Mammary epithelial cell (primary cell): ENCODE data around the gene LIN9.

Experiments used
- EZH2 ChIP-seq: IDR thresholded peaks from 2 replicates; pipeline ENCODE4 v1.6.1; 2012; ENCODE audit warnings: low read length, inconsistent platforms, borderline replicate concordance
- TF ChIP-seq, protein P1 (sequence below), 2 donors: IDR thresholded peaks in 1 of 2; conservative IDR thresholded peaks in 1 of 2; 2 replicates each; pipeline ENCODE4 v1.5.1; 2011 to 2012; ENCODE audit warnings: inconsistent platforms in 2 of 2, low read length in 2 of 2, mild to moderate bottlenecking in 2 of 2, control low read depth in 1 of 2, low read depth in 1 of 2; ENCODE audit not compliant: insufficient read depth in 1 of 2; ENCODE audit errors: extremely low read depth in 1 of 2

DNA sequence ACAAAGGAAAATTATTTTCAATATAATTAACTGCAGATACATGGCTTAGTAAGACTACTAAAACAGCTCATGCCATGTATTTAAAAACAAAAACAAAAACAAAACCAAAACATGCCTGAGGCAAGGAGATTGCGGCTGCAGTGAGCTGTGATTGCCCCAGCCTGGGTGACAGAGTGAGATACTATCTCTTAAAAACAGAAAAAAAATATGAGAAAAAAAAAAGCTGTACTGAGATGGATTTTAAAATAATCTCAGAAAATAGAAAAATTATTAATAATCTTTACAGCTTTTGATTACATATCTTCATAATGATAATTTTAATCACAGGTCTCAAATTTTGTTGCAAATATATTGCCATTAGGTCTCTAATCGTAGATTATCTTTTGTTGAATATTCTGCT lies 24.0 kb upstream of the LIN9 start:
- TF ChIP-seq, protein P1, sequence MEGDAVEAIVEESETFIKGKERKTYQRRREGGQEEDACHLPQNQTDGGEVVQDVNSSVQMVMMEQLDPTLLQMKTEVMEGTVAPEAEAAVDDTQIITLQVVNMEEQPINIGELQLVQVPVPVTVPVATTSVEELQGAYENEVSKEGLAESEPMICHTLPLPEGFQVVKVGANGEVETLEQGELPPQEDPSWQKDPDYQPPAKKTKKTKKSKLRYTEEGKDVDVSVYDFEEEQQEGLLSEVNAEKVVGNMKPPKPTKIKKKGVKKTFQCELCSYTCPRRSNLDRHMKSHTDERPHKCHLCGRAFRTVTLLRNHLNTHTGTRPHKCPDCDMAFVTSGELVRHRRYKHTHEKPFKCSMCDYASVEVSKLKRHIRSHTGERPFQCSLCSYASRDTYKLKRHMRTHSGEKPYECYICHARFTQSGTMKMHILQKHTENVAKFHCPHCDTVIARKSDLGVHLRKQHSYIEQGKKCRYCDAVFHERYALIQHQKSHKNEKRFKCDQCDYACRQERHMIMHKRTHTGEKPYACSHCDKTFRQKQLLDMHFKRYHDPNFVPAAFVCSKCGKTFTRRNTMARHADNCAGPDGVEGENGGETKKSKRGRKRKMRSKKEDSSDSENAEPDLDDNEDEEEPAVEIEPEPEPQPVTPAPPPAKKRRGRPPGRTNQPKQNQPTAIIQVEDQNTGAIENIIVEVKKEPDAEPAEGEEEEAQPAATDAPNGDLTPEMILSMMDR (conservative IDR thresholded peaks at IDR 0.05 in 1 of 2, IDR thresholded peaks at IDR 0.05 in 1 of 2; ENCODE audit: extremely low read depth in 1 of 2, insufficient read depth in 1 of 2, low read depth in 1 of 2, low read length in 2 of 2): no peak
- no peak for TF ChIP-seq EZH2
